Right lobe of liver (tissue), 6 donors: ENCODE results near the gene SEMA3B. TPM values are rescaled to one million over a fixed set of nuclear protein-coding genes. Genes with fewer than 3 reads are reported as not detected.
"Not testable (repeated sequence)": the region's sequence is repeated elsewhere in the genome, so short reads cannot be mapped to it uniquely, and the experiment has no call there.

Source experiments
- ATAC-seq, 4 donors: fragments of 200-7000 bp; cut with Tn5 transposase; one replicate each; pipeline ENCODE4 v1.9.1; 2020; ENCODE audit warnings: mild to moderate bottlenecking in 4 of 4, moderate library complexity in 4 of 4
- DNase-seq, 3 donors: peaks; one replicate each; pipeline ENCODE4 v3.0.0-alpha.2; 2020
- H3K27ac ChIP-seq, 3 donors: fragments of 200-600 bp; one replicate each; pipeline ENCODE4 v1.8.0; 2022
- H3K27me3 ChIP-seq, 2 donors: fragments of 200-600 bp; one replicate each; pipeline ENCODE4 v1.8.0; 2022
- H3K36me3 ChIP-seq, 4 donors: fragments of 200-600 bp; sonication (generic) in 1 of 4; one replicate each; pipeline versions ENCODE4 v1.5.1 to v1.8.0; 2017 to 2022; ENCODE audit warnings: control low read depth in 1 of 4
- H3K4me1 ChIP-seq, 4 donors: fragments of 200-600 bp; sonication (generic) in 1 of 4; one replicate each; pipeline versions ENCODE4 v1.5.1 to v1.8.0; 2017 to 2022; ENCODE audit warnings: control low read depth in 1 of 4
- H3K4me3 ChIP-seq, 3 donors: fragments of 200-600 bp; one replicate each; pipeline ENCODE4 v1.8.0; 2022
- H3K9me3 ChIP-seq, 4 donors: fragments of 200-600 bp; sonication (generic) in 1 of 4; one replicate each; pipeline versions ENCODE4 v1.5.1 to v1.8.0; 2017 to 2022; ENCODE audit warnings: control low read depth in 1 of 4
- POLR2A ChIP-seq: fragments of 450-650 bp; IDR thresholded peaks from one replicate; pipeline ENCODE4 v1.6.1; 2017; ENCODE audit warnings: antibody characterized with exemption, mild to moderate bottlenecking
- WGBS: methylation state at CpG from one replicate; pipeline ENCODE4 v1.1.6; 2018; ENCODE audit warnings: low coverage, low lambda C conversion rate; ENCODE audit not compliant: insufficient coverage; ENCODE audit errors: missing lambda C conversion rate; 5-methylcytosine and 5-hydroxymethylcytosine counted together
- intact Hi-C, 2 donors: fragments of 100-400 bp; cut with DNase I; formaldehyde crosslinking; loops; one replicate each; pipeline versions ENCODE4 v1.11.2 to v1.14.1; 2022
- total RNA-seq, 6 experiments: library from RNA; depleted of rRNA in 2 of 6; stranded (reverse); fragments of >200 nt in 2 of 6; fragmentation: NEBNext Ultra II Directional in 3 of 6; extraction: Animal tissue kit (Norgen Biotek cat#: 25700) in 3 of 6; gene quantifications; one replicate each; pipeline versions ENCODE4 v1.1.0 to v1.2.4, GENCODE V29; 2016 to 2023
- TF ChIP-seq, protein P1 (sequence below), 4 donors: fragments of 200-600 bp in 3 of 4; fragments of 450-650 bp in 1 of 4; IDR thresholded peaks; one replicate each; pipeline versions ENCODE4 v1.5.1 to v1.8.0; 2016 to 2022; ENCODE audit warnings: antibody characterized with exemption in 4 of 4, mild to moderate bottlenecking in 2 of 4
- donor health status: DM: no; HTN: yes; CAD: no.
- donor health status: DM: no; HTN: no; CAD: no.
- donor health status: DM: no; HTN: no; CAD: no.
- donor health status: DM: no; HTN: yes; CAD: no.
- donor health status: DM: no; HTN: yes; CAD: no.

SEMA3B gene
- total RNA-seq, 6 experiments from 2014 or later, result 1.7 to 4.5 (median 2.6) TPM

DNA sequence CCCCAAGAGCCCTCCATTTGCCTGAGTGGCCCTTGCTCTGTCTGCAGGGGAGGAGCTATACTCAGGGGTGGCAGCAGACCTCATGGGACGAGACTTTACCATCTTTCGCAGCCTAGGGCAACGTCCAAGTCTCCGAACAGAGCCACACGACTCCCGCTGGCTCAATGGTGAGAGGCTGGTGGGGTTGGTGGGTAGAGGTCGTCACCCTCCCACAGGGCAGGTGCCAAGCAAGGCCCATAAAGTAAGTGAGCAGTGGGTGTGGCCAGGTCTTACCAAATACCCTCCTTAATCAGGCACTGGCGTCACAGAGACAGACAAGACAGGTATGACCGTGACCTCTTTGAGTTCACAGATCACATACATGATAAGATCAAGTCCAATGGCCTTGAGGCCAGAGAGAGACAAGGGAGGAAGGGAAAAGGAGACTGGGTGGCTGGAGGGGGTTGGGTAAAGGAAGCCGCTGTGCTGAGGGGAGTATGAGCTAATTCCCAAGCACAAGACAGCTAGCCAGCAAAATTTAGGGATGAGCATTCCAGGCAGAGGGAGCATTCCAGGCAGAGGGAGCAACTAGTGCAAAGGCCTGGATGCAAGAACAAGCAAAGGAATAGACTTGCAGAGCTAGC is 2.5 kb downstream of the SEMA3B start:
- no peak overlapping the region for H3K4me3 ChIP-seq
- H3K4me1 ChIP-seq, result peaks cover 0 to 41% (median 5%) of the 10 kb centered on the region in 4 donors
- H3K9me3 ChIP-seq, result no peaks in the 10 kb centered on the region
- DNase-seq (no peak), ATAC-seq (peak in 1 of 4 donors; percentile 28)
- intact Hi-C loops, result loop anchor here (5.0 kb wide), 2 partner anchors 44 to 51 kb away; partner anchors contain the start of gene HYAL2 (in 1 of the 2)
- 54% methylated on average over 10 of the region's 10 CpGs for WGBS
- no peaks in the 10 kb centered on the region for H3K27me3 ChIP-seq
- no peaks in the 10 kb centered on the region for H3K36me3 ChIP-seq
- H3K27ac ChIP-seq, result peak overlapping the region in 1 of 3 donors; percentile 4
- TF ChIP-seq POLR2A, result no peak
- TF ChIP-seq, protein P1, sequence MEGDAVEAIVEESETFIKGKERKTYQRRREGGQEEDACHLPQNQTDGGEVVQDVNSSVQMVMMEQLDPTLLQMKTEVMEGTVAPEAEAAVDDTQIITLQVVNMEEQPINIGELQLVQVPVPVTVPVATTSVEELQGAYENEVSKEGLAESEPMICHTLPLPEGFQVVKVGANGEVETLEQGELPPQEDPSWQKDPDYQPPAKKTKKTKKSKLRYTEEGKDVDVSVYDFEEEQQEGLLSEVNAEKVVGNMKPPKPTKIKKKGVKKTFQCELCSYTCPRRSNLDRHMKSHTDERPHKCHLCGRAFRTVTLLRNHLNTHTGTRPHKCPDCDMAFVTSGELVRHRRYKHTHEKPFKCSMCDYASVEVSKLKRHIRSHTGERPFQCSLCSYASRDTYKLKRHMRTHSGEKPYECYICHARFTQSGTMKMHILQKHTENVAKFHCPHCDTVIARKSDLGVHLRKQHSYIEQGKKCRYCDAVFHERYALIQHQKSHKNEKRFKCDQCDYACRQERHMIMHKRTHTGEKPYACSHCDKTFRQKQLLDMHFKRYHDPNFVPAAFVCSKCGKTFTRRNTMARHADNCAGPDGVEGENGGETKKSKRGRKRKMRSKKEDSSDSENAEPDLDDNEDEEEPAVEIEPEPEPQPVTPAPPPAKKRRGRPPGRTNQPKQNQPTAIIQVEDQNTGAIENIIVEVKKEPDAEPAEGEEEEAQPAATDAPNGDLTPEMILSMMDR (IDR thresholded peaks at IDR 0.05), result no peak

DNA sequence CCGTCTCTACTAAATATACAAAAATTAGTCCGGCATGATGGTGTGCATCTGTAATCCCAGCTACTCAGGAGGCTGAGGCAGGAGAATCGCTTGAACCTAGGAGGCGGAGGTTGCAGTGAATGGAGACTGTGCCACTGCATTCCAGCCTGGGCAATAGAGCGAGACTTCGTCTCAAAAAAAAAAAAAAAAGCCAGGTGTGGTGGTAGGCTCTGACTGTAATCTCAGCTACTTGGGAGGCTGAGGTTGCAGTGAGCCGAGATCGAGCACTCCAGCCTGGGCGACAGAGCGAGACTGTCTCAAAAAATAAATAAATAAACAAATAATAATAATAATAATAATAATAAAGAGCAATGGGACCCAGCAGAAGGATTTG is 3.6 kb downstream of the SEMA3B start:
- H3K27me3 ChIP-seq, H3K9me3 ChIP-seq, H3K27ac ChIP-seq, ATAC-seq, H3K4me3 ChIP-seq, DNase-seq, H3K36me3 ChIP-seq: not testable (repeated sequence)
- intact Hi-C loops, result loop anchor here (5.0 kb wide), 2 partner anchors 45 to 50 kb away; partner anchors contain the start of gene HYAL2 (in 1 of the 2)
- 61% methylated on average over 8 of the region's 10 CpGs for WGBS
- peaks cover 0 to 35% (median 5%) of the 10 kb centered on the region in 4 donors for H3K4me1 ChIP-seq

DNA sequence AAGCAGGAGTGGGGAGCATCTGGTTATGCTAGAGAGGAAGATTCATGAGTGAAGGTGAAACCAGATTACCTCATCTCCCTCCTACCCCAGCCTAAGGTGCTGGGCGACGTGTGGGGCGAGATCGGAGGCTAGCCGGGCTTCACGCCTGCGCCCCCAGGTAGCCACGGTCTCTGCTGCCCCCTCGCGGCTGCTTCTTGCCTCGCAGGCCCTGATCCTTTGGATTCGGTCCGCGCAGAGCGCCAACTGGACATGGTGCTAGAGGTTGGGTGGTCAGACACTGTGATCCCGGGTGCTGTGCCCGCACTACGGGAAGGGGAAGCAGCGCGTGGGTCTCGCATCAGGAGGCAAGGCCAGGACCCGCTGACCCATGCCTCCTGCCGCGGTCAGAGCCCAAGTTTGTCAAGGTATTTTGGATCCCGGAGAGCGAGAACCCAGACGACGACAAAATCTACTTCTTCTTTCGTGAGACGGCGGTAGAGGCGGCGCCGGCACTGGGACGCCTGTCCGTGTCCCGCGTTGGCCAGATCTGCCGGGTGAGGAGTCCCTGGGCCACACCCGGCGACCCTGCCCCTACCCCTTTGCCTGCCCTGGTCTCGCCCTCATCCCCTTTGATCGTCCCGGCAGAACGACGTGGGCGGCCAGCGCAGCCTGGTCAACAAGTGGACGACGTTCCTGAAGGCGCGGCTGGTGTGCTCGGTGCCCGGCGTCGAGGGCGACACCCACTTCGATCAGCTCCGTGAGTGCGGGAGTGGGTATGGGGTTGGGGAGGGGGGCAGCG is 4.2 kb downstream of the SEMA3B start:
- H3K27me3 ChIP-seq, result no peaks in the 10 kb centered on the region
- ATAC-seq (peak; percentile 84 to 87 (median 85)), DNase-seq (peak; percentile 89 to 90 (median 90))
- intact Hi-C loops, result loop anchor here (5.0 kb wide), 2 partner anchors 46 to 49 kb away; partner anchors contain the start of gene HYAL2 (in 1 of the 2)
- H3K4me1 ChIP-seq, result peaks cover 0 to 31% (median 5%) of the 10 kb centered on the region in 4 donors
- no peaks in the 10 kb centered on the region for H3K9me3 ChIP-seq
- peak overlapping the region; percentile 4 to 31 (median 27) for H3K4me3 ChIP-seq
- WGBS, result under 1% methylated on average over 18 of the region's 61 CpGs
- H3K36me3 ChIP-seq, result no peaks in the 10 kb centered on the region
- TF ChIP-seq, protein P1 (IDR thresholded peaks at IDR 0.05), result peak; percentile 97 to 99 (median 98)
- TF ChIP-seq POLR2A, result no peak
- H3K27ac ChIP-seq, result no peak overlapping the region

DNA sequence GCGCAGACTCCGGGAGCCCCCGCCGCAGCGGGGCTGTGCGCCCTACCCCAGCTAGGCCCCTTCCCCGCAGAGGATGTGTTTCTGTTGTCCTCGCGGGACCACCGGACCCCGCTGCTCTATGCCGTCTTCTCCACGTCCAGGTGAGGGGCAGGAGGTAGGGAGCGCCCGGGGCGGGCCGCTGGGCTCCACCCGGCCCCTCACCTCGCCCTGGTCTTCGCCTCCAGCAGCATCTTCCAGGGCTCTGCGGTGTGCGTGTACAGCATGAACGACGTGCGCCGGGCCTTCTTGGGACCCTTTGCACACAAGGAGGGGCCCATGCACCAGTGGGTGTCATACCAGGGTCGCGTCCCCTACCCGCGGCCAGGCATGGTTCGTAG is 4.7 kb downstream of the SEMA3B start:
- H3K4me1 ChIP-seq, result peaks cover 0 to 31% (median 5%) of the 10 kb centered on the region in 4 donors
- ATAC-seq, result no peak
- H3K4me3 ChIP-seq, result no peak overlapping the region
- H3K9me3 ChIP-seq, result no peaks in the 10 kb centered on the region
- DNase-seq, result no peak
- intact Hi-C loops, result loop anchor here (5.0 kb wide), 2 partner anchors 46 to 49 kb away; partner anchors contain the start of gene HYAL2 (in 1 of the 2)
- no peaks in the 10 kb centered on the region for H3K36me3 ChIP-seq
- no peaks in the 10 kb centered on the region for H3K27me3 ChIP-seq
- no peak for TF ChIP-seq POLR2A
- TF ChIP-seq, protein P1 (IDR thresholded peaks at IDR 0.05), result no peak
- WGBS, result 3% methylated on average over 8 of the region's 31 CpGs
- H3K27ac ChIP-seq, result no peak overlapping the region
